HG03342 (cell line): ENCODE results near the gene EFCAB10.
"Not testable (repeated sequence)": the region's sequence is repeated elsewhere in the genome, so short reads cannot be mapped to it uniquely, and the experiment has no call there.

Experiments
- ATAC-seq: cut with Tn5 transposase; IDR thresholded peaks from one replicate; pipeline ENCODE4 v1.9.1; 2021; ENCODE audit warnings: mild to moderate bottlenecking, moderate library complexity; ENCODE audit not compliant: unreplicated experiment

The EFCAB10 gene

DNA sequence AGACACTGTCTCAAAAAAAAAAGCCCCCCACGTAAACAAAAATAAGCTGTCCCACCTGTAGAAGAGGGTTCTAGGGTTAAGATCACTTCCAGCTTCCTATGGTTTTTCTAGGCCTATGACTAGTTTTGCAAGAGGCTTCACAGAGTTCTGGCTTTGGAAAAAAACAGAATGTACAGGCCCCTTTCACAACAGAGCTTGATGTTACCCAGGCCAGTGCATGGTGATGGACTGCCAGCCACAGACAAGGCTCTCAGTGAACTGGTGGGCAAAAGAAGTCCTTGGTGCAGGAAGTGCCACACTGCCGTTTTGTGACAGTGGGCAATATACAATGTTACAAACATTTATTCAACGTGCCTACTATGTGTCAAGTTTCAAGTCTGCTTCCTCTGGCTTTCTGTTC is 18.3 kb upstream of the EFCAB10 start:
- ATAC-seq = no peak

DNA sequence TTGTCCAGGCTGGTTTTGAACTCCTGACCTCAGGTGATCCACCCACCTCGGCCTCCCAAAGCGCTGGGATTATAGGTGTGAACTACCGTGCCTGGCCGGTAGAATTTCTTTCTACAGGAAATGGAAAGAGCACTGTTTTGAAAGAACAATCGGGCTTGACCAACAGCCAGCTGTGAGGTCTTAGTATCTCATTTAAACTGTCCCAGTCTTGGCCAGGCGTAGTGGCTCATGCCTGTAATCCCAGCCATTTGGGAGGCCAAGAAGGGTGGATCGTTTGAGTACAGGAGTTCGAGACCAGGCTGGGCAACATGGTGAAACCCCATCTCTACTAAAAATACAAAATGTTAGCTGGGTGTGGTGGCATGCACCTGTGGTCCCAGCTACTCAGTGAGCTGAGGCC is 17.8 kb upstream of the EFCAB10 start:
- ATAC-seq = not testable (repeated sequence)

DNA sequence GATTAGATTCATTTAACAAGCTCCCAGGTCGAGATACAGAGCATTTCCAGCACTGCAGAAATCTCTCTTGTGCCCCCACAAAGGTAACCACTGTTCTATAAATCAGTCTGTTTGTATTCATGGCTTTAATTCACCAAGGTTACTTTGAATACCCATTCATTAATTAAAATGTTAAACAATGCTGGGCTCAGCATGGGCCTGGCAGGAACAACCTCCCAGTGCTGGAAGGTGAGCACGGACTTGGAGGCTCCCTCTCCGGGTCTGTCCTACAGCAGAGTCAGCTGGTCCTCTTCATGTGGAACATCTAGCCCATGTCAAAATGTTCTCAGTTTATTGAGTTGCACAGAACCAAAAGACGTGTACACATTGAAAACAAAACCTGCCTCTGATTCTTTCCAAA is 15.6 kb upstream of the EFCAB10 start:
- ATAC-seq = no peak

DNA sequence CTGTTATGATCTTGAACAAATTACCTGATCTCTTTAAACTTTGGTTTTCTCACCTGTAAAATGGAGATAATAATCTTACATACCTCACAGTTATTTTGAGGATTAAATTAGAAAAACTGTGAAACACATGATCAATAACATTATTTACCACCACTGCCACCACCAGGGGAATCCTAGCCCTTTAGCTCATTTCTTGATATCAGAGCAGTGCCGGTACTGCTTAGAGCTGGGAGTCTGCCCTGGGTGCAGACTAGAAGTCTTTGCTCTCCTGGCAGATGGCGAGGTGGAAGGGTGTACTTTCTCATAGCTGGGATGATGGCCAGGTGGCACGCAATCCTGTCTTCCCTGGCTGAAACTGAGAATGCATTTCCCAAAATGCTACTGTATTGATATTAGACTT is 12.7 kb upstream of the EFCAB10 start:
- no peak for ATAC-seq

DNA sequence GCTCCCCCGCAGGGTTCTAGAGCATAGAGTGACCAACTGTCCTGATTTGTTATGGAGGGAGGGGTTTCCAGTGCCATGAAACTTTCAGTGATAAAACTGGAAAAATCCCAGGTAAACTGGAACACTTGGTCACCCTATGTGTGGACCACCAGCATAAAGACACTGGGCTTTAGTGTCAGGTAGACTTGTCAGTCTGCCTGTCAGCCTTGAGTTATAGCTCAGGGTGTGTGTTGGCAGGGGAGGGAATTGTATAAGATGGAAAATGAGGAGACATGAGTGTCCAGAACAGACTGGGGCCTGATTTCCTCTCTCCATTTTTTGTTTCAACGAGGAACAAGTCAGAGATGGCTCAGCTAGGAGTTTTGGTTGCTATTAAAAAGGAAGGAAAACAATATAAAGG is 10.2 kb upstream of the EFCAB10 start:
- no peak for ATAC-seq

DNA sequence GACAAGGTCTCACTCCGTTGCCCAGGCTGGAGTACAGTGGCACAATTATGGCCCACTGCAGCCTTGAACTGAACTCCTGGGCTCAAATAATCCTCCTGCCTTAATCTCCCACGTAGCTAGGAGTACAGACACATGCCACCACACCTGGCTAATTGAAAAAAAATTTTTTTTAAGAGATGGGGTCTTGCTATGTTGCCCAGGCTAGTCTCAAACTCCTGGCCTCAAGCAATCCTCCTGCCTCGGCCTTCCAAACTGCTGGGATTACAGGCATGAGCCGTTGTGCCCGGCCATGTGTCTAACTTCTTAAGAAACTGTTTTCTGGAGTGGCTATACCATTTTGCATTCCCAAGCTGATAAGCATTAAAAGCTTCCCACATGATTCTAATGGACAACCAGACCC is 9.5 kb upstream of the EFCAB10 start:
- ATAC-seq = no peak

DNA sequence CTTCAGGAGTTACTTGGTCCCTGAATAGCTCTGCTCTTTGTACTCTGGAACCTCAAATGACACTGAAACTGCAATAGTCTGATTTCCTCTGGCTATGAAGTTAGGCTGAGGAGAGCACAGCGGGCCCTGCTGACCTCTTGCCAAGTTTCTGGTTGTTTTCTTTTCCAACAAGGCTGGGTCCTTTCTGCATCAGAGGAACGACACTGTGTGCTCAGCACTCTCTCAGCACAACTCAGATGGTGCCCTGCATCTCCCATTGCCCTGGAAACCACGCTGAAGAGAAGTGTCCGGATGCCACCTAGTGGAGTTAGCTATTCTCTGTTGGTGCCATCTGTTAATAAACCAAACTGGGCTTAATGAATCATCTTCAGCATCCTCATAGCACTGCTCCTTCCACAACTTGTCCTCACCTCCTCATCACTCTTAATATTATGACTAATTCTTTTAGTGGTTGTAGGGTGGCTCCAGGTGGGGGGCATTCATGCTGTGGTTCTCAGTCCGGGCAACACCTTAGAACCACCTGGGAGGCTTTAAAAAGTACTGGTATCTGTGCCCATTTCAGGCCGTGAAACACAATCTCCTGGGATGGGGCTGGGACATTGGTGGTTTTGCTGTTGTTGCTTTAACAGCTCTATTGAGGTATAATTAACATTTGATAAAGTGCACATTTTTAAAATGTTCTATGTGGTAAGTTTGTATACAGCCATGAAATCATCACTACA is 8.2 kb upstream of the EFCAB10 start:
- ATAC-seq = peak; percentile 74

DNA sequence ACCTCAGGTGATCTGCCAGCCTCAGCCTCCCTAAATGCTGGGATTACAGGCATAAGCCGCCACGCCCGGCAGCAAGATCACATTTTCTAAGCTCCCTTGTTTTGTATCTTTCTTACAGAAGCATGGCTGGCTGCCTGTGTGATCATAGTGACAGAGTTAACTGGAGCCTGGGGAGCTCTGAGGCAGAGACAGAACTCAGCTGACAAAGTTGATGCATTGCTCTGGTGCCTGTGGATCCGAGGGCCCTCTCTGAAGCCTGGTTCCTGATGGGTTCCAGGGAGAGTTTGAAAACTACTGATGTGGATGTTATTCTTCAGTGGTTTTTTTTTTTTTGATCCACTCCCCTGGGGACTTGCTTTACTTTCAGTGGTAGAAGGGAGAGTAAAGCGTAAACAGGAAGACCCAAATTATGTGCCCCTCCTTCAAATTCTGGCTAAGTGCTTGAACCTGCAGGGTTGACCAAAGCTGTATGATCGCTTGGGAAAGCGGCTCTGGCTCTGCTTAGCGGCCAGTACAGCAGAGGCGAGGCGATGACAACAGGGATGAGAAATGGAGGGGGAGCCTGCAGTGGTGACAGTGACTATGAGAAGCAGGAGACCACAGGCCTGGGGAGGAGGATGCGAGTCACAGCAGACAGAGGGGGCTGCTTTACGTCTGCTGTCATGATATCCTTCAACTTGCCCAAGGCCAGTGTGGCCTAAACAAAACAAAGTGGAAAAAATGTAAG is 6.8 kb upstream of the EFCAB10 start:
- ATAC-seq = no peak

DNA sequence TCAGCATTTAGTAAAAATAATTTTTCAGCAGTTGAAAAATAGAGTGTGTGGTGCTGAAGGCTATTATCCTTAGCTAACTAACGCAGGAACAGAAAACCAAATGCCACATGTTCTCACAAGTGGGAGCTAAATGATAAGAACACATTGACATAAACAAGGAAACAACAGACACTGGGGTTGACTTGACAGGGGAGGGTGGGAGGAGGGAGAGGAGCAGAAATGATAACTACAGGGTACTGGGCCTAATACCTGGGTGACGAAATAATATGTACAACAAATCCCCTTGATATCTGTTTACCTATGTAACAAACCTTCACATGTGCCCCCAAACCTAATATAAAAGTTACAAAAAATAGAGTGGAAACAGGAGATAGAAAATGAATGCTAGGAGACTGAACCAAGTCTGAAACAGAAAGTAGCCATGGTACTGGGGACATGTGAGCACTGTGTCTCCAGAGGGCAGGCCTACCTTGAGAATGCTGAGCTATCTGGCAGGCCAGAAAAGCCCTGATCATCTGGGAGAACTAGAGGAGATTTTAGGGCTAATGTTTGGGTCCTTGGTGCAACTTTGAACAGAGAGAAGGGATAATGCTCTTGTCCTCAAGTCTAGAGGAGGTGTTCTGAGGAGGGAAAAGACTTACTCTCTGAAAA is 4.7 kb upstream of the EFCAB10 start:
- no peak for ATAC-seq

DNA sequence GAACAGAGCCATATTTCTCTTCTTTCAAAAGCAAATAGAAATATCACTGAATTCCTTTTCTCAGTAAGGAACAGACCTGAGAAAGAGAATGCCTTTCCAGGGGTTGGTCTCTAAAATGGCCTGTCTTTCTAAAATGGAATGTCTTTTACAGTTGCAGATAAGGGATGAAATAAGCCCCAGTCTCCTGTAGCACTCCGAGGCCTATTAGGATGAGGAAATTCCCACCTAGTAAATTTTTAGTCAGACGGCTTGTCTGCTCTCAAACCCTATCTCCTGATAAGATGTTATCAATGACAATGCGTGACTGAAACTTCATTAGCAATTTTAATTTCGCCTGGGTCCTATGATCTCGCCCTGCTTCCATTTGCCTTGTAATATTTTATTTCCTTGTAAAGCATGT is 2.9 kb upstream of the EFCAB10 start:
- ATAC-seq = no peak

DNA sequence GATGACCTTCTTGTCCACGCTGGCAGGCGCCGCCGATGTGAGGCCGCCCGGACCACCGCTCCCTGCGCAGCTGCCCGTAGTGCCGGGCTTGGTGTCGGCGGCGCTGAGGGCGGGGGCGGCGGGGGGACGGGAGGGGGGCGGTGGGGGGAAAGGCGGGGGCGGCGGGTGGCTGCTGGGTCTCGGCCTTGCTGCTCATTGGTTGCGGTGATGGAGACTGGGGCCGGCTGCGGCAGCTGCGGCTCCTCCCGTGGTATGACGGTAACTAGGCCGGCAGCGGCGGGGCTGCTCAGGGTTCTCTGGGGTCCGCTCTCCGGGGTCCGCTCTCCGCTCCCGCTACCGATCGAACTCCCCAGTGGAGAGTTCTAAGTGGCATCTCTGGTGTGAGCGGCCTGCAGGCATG is 1.8 kb upstream of the EFCAB10 start:
- ATAC-seq = no peak

DNA sequence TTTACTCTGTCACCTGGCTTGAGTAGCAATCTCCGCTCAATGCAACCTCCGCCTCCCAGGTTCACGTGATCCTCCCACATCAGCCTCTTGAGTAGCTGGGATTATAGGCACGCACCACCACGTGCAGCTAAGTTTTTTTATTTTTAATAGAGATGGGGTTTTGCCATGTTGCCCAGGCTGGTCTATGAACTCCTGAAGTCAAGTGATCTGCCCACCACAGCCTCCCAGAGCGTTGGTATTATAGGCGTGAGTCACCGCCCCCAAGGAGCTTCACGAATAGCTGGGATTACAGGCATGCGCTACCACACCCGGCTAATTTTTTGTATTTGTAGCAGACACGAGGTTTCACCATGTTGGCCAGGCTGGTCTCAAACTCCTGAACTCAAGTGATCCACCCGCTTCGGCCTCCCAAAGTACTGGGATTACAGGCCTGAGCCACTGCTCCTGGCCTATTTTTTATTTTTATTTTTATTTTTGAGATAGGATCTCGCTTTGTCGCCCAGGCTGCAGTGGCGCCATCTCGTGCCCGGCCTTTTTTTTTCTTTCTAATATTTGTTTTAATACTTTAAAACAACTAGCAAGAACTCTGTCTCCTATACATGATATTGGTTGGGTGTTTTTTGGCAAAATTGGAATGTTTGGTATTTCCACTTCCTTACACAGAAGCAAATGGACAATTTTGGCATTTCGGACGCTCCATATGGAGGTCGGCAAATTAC is 1.1 kb downstream of the EFCAB10 start:
- ATAC-seq = no peak

DNA sequence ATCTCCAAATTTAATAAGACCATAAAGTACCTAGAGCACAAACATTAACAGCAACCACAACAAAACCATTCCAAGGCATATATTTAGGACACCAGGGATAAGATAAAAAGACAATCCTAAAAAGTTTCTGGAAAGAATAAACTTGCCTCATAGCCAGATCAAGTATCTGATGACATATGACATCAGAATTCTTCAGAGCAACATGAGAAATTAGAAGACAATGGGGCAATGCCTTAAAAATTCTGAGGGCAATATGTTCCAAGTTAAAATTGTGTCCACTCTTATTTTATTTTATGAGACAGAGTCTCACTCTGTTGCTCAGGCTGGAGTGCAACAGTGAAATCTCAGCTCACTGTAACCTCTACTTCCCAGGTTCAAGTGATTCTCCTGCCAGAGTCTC is 2.8 kb downstream of the EFCAB10 start:
- ATAC-seq = no peak

DNA sequence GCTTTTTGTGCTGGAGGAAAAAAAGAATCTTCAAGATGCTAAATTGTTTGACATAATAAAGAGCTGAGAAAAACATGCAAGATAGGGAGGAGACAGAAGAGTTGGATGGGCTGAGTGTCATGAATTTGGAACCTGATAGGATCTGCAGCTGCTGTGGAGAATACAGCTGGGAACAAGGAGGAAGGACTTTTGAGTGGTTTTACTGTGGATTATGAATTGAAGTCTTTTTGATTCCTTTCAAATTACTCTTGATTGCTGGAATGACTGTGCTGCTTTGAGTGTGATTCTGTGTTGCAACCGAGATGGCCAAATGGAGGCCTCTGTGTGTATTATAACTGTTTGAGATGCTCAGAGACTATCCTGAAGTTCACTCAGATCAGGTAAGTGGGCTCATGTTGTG is 4.0 kb downstream of the EFCAB10 start:
- ATAC-seq = no peak

DNA sequence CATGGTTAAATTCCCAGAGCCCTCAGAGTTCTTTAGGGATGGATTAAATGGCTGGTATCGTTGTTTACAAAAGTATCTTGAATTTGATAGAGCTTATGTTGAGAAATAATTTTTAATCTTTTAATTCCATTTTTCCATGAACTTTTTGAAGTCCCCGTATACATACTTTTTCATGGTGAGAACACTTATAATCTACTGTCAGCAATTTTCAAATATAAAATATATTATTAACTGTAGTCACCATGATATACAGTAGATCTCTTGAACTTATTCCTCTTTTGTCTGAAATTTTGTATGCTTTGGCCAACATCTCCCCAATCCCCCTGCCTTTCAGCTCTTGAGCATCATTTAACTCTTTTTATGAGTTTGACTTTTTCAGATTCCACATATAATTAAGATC is 9.4 kb downstream of the EFCAB10 start:
- ATAC-seq = no peak

DNA sequence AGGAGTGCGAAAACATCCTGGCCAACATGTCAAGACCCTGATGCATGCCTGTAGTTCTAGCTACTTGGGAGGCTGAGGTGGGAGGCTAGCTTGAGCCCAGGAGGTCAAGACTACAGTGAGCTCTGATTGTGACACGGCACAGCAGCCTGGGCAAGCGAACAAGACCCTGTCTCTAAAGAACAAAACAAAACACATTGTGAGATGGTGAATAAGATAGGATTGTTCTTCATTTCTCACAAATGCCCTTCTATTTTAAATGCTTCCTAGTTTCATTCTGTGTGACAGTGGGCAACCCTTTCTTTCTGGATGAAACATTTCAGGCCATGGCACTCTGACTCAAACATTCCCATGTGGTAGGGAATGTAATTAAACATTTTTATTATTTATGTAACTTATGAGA is 13.5 kb downstream of the EFCAB10 start:
- ATAC-seq = no peak

DNA sequence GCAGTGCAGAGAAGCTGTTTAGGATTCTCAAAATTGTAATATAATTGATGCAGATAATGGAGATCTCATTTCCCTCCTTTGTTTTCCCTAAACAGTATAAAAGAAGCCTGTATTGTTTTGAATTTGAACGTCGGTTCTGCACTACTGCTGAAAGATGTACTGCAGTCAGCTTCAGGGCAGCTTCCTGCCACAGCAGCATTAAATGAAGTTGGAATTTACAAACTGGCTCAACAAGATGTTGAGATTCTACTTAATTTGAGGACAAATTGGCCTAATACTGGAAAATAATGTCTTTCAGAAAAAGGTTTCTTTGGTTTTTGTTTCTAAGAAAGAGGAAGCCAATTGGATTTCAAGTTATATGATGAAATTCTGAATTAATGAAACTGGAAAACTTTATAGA is 14.3 kb downstream of the EFCAB10 start:
- no peak for ATAC-seq

DNA sequence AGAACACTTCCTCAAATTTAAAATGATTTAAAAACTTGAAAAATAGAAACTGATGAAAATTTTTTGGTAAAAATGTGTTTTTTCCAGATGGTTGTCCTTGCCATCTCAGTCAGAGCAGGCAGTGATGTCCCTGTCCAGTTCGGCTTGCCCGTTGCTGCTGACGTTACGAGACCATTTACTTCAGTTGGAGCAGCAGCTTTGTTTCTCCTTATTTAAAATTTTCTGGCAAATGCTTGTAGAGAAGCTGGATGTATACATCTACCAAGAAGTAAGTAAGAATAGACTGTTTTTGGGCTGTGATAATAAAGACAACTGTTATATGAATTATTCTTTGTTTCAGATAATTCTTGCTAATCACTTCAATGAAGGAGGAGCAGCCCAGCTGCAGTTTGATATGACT is 16.1 kb downstream of the EFCAB10 start:
- ATAC-seq = no peak

DNA sequence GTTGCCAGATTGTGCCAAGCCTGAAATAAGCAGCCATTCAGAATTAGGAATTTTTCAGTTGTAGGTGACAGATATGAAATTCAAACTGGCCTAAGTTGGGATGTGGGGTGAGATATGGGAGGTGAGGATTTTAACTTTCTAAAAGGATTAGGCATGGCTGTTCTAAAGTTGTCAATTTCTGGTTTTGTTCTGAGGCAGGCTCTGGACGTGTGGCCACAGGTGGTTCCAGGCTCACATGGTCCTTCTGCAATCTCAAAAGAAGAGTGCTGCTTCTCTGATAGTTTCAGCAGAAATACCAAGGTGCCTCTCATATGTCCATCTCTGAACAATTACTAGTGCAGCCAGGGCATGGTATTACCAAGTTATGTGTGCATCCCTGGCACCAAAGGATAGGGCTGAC is 21.4 kb downstream of the EFCAB10 start:
- ATAC-seq = no peak

DNA sequence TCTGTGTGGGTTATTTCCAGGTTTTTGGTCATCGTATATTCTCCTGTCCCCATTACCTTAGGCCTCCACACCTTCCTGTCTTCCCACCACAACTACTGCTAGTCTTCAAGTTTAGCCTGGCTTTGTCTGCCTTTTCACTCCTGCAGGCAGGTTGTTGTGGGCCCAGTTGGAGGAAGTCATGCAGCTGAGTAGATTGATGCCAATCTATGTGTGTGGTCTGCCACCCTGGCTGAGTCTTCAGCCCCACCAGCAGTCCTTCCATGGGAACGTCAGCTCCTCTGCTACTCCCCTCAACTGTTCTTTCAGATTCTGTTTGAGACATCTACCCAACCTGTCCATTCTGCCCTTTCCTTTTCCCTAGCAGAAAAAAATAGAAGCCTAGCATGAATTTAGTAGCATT is 43.0 kb downstream of the EFCAB10 start:
- ATAC-seq = no peak

DNA sequence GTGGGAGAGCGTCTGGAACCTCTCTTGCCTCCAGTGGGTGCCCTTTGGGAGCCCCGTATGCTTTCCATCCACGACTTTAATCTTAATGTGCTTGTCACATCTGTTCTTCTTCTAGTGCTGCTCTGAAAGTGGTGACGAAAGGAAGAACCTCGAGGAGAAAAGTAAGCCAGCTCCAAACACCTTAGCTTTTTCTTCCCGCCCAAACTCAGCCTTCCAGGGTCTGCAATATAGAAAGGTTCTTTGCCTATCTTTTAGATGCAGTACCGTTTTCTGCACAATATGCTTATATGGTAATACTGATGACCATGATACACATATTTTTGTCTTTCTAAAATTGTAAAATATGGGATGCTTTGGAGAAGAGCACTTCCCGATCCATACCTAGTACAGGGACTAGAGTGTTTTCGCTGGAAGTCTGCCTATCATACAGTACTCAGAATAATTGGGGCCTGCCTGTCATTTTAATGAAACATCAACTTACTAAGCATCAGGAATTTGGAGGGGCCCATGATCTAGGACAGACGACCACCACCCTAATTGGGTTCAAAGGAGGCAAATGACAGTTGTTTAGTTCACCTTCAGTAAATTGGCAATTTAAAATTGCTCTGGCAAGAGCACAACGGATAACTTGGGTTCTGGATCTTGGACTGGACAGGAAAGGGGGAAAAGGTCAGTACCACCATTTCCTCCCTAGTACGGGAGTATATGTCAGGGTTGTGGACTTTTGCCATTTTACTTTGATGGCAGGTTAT is 48.4 kb downstream of the EFCAB10 start:
- no peak for ATAC-seq
